HepG2 (cell line): ENCODE measurements around the gene SH3PXD2A. TPM values are rescaled to one million over a fixed set of nuclear protein-coding genes. Genes with fewer than 3 reads are reported as not detected.
A peak's percentile ranks its signal among the peaks of the same experiment; 100 is the strongest.

Experiments used
- ARNTL ChIP-seq: sonication (generic); formaldehyde crosslinking; IDR thresholded peaks from 2 replicates; pipeline ENCODE4 v1.4.0; 2020; ENCODE audit warnings: mild to moderate bottlenecking, missing genetic modification reagents
- CEBPZ ChIP-seq: IDR thresholded peaks from 2 replicates; pipeline ENCODE4 v1.6.1; 2012; ENCODE audit warnings: low read length, improper control_type of control experiment
- IRF1 ChIP-seq: sonication (generic); formaldehyde crosslinking; IDR thresholded peaks from 2 replicates; pipeline ENCODE4 v1.4.0; 2020; ENCODE audit warnings: low read depth, mild to moderate bottlenecking, missing genetic modification reagents
- ISL2 ChIP-seq: sonication (generic); formaldehyde crosslinking; IDR thresholded peaks from 2 replicates; pipeline ENCODE4 v1.5.0; 2020; ENCODE audit warnings: missing genetic modification reagents
- KDM6A ChIP-seq: IDR thresholded peaks from 2 replicates; pipeline ENCODE4 v1.6.1; 2016; ENCODE audit warnings: low read depth
- LBX2 ChIP-seq: sonication (generic); formaldehyde crosslinking; IDR thresholded peaks from 2 replicates; pipeline ENCODE4 v1.5.0; 2020; ENCODE audit warnings: missing genetic modification reagents, mild to moderate bottlenecking, borderline replicate concordance
- MAFK ChIP-seq, 2 experiments: IDR thresholded peaks in 1 of 2; conservative IDR thresholded peaks in 1 of 2; 2 replicates each; pipeline ENCODE4 v1.6.1; 2011; ENCODE audit warnings: improper control_type of control experiment in 2 of 2, low read length in 2 of 2
- MED1 ChIP-seq: sonication (generic); formaldehyde crosslinking; IDR thresholded peaks from 2 replicates; pipeline ENCODE4 v1.4.0; 2020; ENCODE audit warnings: missing genetic modification reagents
- NFE2L2 ChIP-seq: fragments of 150-350 bp; IDR thresholded peaks from 2 replicates; pipeline ENCODE4 v1.6.1; 2014; ENCODE audit warnings: low read length
- RFX5 ChIP-seq: IDR thresholded peaks from 2 replicates; pipeline ENCODE4 v1.6.1; 2011; ENCODE audit warnings: low read depth, low read length, improper control_type of control experiment
- TCF7 ChIP-seq: sonication (generic); IDR thresholded peaks from 2 replicates; pipeline ENCODE4 v1.6.1; 2016; ENCODE audit warnings: antibody characterized with exemption, low read depth
- TOPORS ChIP-seq: sonication (generic); formaldehyde crosslinking; IDR thresholded peaks from 2 replicates; pipeline ENCODE4 v1.8.0; 2023; ENCODE audit warnings: mild to moderate bottlenecking, missing genetic modification reagents
- ZBTB34 ChIP-seq: sonication (generic); formaldehyde crosslinking; IDR thresholded peaks from 2 replicates; pipeline ENCODE4 v1.8.0; 2022; ENCODE audit warnings: mild to moderate bottlenecking, missing genetic modification reagents
- ZMAT3 ChIP-seq: sonication (generic); formaldehyde crosslinking; conservative IDR thresholded peaks from 2 replicates; pipeline ENCODE4 v1.7.0; 2021; ENCODE audit warnings: missing genetic modification reagents
- ZNF101 ChIP-seq: sonication (generic); formaldehyde crosslinking; IDR thresholded peaks from 2 replicates; pipeline ENCODE4 v1.4.0; 2020; ENCODE audit warnings: mild to moderate bottlenecking, low read depth, missing genetic modification reagents, borderline replicate concordance
- ZNF12 ChIP-seq: sonication (generic); formaldehyde crosslinking; IDR thresholded peaks from 2 replicates; pipeline ENCODE4 v1.5.0; 2020; ENCODE audit warnings: missing genetic modification reagents
- ZNF124 ChIP-seq: sonication (generic); formaldehyde crosslinking; IDR thresholded peaks from 2 replicates; pipeline ENCODE4 v1.4.0; 2020; ENCODE audit warnings: missing genetic modification reagents
- ZNF326 ChIP-seq: sonication (generic); formaldehyde crosslinking; IDR thresholded peaks from 2 replicates; pipeline ENCODE4 v1.4.0; 2020; ENCODE audit warnings: missing genetic modification reagents, borderline replicate concordance
- ZNF556 ChIP-seq: sonication (generic); formaldehyde crosslinking; IDR thresholded peaks from 2 replicates; pipeline ENCODE4 v1.4.0; 2020; ENCODE audit warnings: mild to moderate bottlenecking, missing genetic modification reagents, borderline replicate concordance
- ZNF724P ChIP-seq: sonication (generic); formaldehyde crosslinking; IDR thresholded peaks from 2 replicates; pipeline ENCODE4 v1.8.0; 2022; ENCODE audit warnings: missing genetic modification reagents, borderline replicate concordance
- polyA plus RNA-seq, 8 experiments: library from polyadenylated mRNA; depleted of rRNA in 3 of 8; stranded (reverse) in 7 of 8; unstranded in 1 of 8; fragments of >200 nt; fragmentation: Illumina TruSeq in 4 of 8; extraction: Trizol in 4 of 8; gene quantifications; 2 replicates each; pipeline versions ENCODE4 v1.2.1 to v1.2.3, GENCODE V29; 2011 to 2016; ENCODE audit warnings: low read depth in 4 of 8, missing spikeins in 1 of 8, mixed read lengths in 1 of 8; ENCODE audit not compliant: insufficient read depth in 1 of 8
- total RNA-seq, 5 experiments: library from RNA; depleted of rRNA; stranded (reverse); fragments of >200 nt; fragmentation: Illumina TruSeq; extraction: Trizol; gene quantifications; 2 replicates each; pipeline ENCODE4 v1.2.3, GENCODE V29; 2016; ENCODE audit warnings: low read depth in 1 of 5

Gene SH3PXD2A
- total and polyA plus RNA-seq, 2 of the 13 experiments (the other 11 are each of a cell fraction or from before 2014, with no cell fraction given), result 11.1 to 11.3 TPM

GRCh38 chr10:103645141-103646054, 210.0 kb downstream of the SH3PXD2A start (continued):
- TF ChIP-seq MED1 (CRISPR knock-in tag) (peak; percentile 49; the same call in 1 of the 2 replicates), KDM6A (CRISPR knock-in tag) (peak; percentile 54; the same call in 1 of the 2 replicates), ZMAT3 (no peak), ZNF556 (CRISPR knock-in tag) (no peak), MAFK (conservative IDR thresholded peaks at IDR 0.05 in 1 of 2, IDR thresholded peaks at IDR 0.05 in 1 of 2; ENCODE audit: low read length in 2 of 2) (no peak), LBX2 (CRISPR knock-in tag) (no peak), ISL2 (CRISPR knock-in tag) (peak; percentile 40; the same call in 1 of the 2 replicates), ZBTB34 (CRISPR knock-in tag) (no peak; the same call in 1 of the 2 replicates), ZNF326 (CRISPR knock-in tag) (no peak), ZNF12 (CRISPR knock-in tag) (peak; percentile 65; the same call in 1 of the 2 replicates), ARNTL (CRISPR knock-in tag) (no peak), TCF7 (peak; percentile 86), ZNF101 (CRISPR knock-in tag) (no peak), ZNF124 (no peak), ZNF724P (CRISPR knock-in tag) (no peak), NFE2L2 (no peak), RFX5 (peak; percentile 99), TOPORS (no peak), IRF1 (CRISPR knock-in tag) (no peak), CEBPZ (no peak)
